Measurements from ENCODE around the gene MIA2.

The MIA2 gene

GRCh38 chr14:39432619-39433451 is 199.1 kb downstream of the MIA2 start:
- Histone ChIP-seq H3K27ac (peak overlapping the region; percentile 69), H3K79me2 (ENCODE audit: insufficient read depth, low read depth) (peaks cover 37% of the 10 kb centered on the region), H3K9ac (peak overlapping the region; percentile 33), H3K4me3 (IDR thresholded peaks at IDR 0.05; ENCODE audit: insufficient read depth, low read depth, low read length) (no peak overlapping the region), H3K27me3 (ENCODE audit: insufficient read depth, low read depth) (no peaks in the 10 kb centered on the region), H3K4me1 (ENCODE audit: low read depth, poor library complexity, severe bottlenecking) (peaks cover 28% of the 10 kb centered on the region), H2AFZ (ENCODE audit: low read depth) (peak overlapping the region; percentile 72), H3K36me3 (ENCODE audit: insufficient read depth) (no peaks in the 10 kb centered on the region), H4K20me1 (ENCODE audit: insufficient read depth) (no peaks in the 10 kb centered on the region), H3K4me2 (peak overlapping the region; percentile 90)
- no peak for TF ChIP-seq CTCF (conservative IDR thresholded peaks at IDR 0.05; ENCODE audit: low read depth, low read length)

- H3K4me1 ChIP-seq (ENCODE audit: low read depth, poor library complexity, severe bottlenecking): peaks cover 28% of the 10 kb centered on the region
- H3K79me2 ChIP-seq (ENCODE audit: insufficient read depth, low read depth): peaks cover 31% of the 10 kb centered on the region
- H3K4me3 ChIP-seq (IDR thresholded peaks at IDR 0.05; ENCODE audit: insufficient read depth, low read depth, low read length): no peak overlapping the region
- no peak for TF ChIP-seq CTCF (conservative IDR thresholded peaks at IDR 0.05; ENCODE audit: low read depth, low read length)
- no peaks in the 10 kb centered on the region for H4K20me1 ChIP-seq (ENCODE audit: insufficient read depth)
- H3K27me3 ChIP-seq (ENCODE audit: insufficient read depth, low read depth): no peaks in the 10 kb centered on the region
- peak overlapping the region; percentile 90 for H3K4me2 ChIP-seq
- H3K27ac ChIP-seq: peak overlapping the region; percentile 69
- no peaks in the 10 kb centered on the region for H3K36me3 ChIP-seq (ENCODE audit: insufficient read depth)
- peak overlapping the region; percentile 33 for H3K9ac ChIP-seq
- H2AFZ ChIP-seq (ENCODE audit: low read depth): peak overlapping the region; percentile 72; the same call in 1 of the 2 replicates
Observed at GRCh38 chr14:39433452-39433813, 199.7 kb downstream of the MIA2 start.

GRCh38 chr14:39434401-39434800 is 200.7 kb downstream of the MIA2 start:
- Histone ChIP-seq H3K79me2 (ENCODE audit: insufficient read depth, low read depth) (peaks cover 21% of the 10 kb centered on the region), H3K27me3 (ENCODE audit: insufficient read depth, low read depth) (no peaks in the 10 kb centered on the region), H4K20me1 (ENCODE audit: insufficient read depth) (no peaks in the 10 kb centered on the region), H3K4me3 (IDR thresholded peaks at IDR 0.05; ENCODE audit: insufficient read depth, low read depth, low read length) (no peak overlapping the region), H2AFZ (ENCODE audit: low read depth) (no peak overlapping the region), H3K27ac (no peak overlapping the region), H3K4me2 (peak overlapping the region; percentile 90; the same call in 1 of the 2 replicates), H3K4me1 (ENCODE audit: low read depth, poor library complexity, severe bottlenecking) (peaks cover 20% of the 10 kb centered on the region), H3K36me3 (ENCODE audit: insufficient read depth) (no peaks in the 10 kb centered on the region), H3K9ac (no peak overlapping the region)
- TF ChIP-seq CTCF (conservative IDR thresholded peaks at IDR 0.05; ENCODE audit: low read depth, low read length): no peak

- H3K4me3 ChIP-seq (IDR thresholded peaks at IDR 0.05; ENCODE audit: insufficient read depth, low read depth, low read length): no peak overlapping the region
- H3K27me3 ChIP-seq (ENCODE audit: insufficient read depth, low read depth): no peaks in the 10 kb centered on the region
- H3K79me2 ChIP-seq (ENCODE audit: insufficient read depth, low read depth): peaks cover 13% of the 10 kb centered on the region
- no peak overlapping the region for H3K27ac ChIP-seq
- no peak overlapping the region for H3K9ac ChIP-seq
- H4K20me1 ChIP-seq (ENCODE audit: insufficient read depth): no peaks in the 10 kb centered on the region
- no peak overlapping the region for H2AFZ ChIP-seq (ENCODE audit: low read depth)
- H3K4me1 ChIP-seq (ENCODE audit: low read depth, poor library complexity, severe bottlenecking): peaks cover 11% of the 10 kb centered on the region
- H3K36me3 ChIP-seq (ENCODE audit: insufficient read depth): no peaks in the 10 kb centered on the region
- no peak for TF ChIP-seq CTCF (conservative IDR thresholded peaks at IDR 0.05; ENCODE audit: low read depth, low read length)
- H3K4me2 ChIP-seq: no peak overlapping the region
Observed at GRCh38 chr14:39435241-39435640, 201.5 kb downstream of the MIA2 start.
